NB4 (cell line): ENCODE measurements around the gene BCL2L12.

ENCODE experiments used
- DNase-seq: peaks from one replicate; pipeline ENCODE4 v3.0.0; 2010; ENCODE audit warnings: low read depth
- H3K4me3 ChIP-seq: one replicate; pipeline ENCODE4 v1.5.1; 2011; ENCODE audit warnings: mild to moderate bottlenecking, low read depth, low read length, moderate library complexity
- MYC ChIP-seq: IDR thresholded peaks from 2 replicates; pipeline ENCODE4 v1.6.1; 2011; ENCODE audit warnings: low read depth, low read length
- POLR2A ChIP-seq: IDR thresholded peaks from 2 replicates; pipeline ENCODE4 v1.6.1; 2011; ENCODE audit warnings: mild to moderate bottlenecking; ENCODE audit not compliant: insufficient read length; ENCODE audit errors: extremely low read depth
- TF ChIP-seq, protein P1 (sequence below): IDR thresholded peaks from 2 replicates; pipeline ENCODE4 v1.6.1; 2011; ENCODE audit warnings: low read depth, low read length
- TF ChIP-seq, protein P2 (sequence below): IDR thresholded peaks from one replicate; pipeline ENCODE4 v1.5.1; 2012; ENCODE audit warnings: low read depth, low read length

BCL2L12 gene

DNA sequence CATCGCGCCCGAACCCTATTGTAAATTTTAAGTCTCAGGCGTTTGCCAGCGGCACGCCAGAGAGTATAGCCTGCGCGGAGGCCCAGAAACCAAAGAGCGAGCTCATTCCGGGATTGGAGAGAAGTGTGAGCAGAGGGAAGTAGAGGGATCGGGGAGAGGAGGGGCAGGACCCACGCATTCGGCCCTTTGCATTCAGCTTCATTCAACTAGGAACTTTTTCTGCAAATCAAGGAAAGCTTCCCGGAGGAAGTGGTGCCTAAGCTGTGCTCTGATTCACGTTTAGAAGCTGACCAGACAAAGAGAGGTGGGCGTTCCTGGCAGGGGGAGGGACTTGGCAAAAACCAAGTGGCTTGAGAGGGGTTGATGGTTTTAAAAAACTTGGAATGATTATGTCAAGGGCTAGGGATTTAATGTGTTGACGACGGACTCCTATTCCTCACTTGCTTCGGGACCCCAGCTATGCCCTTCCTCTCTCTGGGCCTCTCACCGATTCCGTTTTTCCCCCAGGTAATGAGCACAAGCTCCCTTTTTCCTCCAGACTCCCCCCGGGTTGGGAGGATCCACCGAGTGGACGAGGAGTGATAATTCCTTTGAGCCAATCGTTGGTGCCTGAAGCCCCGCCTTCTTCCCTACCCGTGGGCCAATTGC, 10.5 kb downstream of the BCL2L12 start:
- peak overlapping the region; percentile 60 for H3K4me3 ChIP-seq
- peak; percentile 88 for DNase-seq
- TF ChIP-seq MYC, result peak; percentile 22; the same call in 1 of the 2 replicates
- TF ChIP-seq, protein P1, sequence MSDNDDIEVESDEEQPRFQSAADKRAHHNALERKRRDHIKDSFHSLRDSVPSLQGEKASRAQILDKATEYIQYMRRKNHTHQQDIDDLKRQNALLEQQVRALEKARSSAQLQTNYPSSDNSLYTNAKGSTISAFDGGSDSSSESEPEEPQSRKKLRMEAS, result no peak

DNA sequence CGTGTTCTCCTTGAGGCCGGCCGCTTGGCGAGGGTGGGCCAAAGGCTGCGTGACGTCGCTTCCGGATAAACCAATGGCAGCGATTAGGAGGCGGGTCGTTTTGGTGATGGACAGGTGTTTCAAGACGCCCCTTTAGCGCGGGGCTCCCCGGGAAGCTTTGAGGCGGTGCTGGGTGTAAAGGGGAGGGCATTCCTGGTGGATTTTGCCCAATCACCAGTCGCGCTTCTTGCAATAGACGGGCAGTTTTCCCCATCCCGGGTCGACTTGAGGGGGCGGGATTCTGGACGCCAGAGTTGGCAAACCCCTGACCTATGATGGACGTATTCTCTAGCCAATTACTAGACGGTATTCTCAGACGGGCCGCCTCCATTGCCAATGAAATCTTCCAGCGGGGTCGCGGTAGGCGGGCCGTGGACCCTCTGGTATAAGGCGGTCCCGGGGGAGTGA, 11.1 kb downstream of the BCL2L12 start:
- peak; percentile 100 for DNase-seq
- TF ChIP-seq, protein P2, sequence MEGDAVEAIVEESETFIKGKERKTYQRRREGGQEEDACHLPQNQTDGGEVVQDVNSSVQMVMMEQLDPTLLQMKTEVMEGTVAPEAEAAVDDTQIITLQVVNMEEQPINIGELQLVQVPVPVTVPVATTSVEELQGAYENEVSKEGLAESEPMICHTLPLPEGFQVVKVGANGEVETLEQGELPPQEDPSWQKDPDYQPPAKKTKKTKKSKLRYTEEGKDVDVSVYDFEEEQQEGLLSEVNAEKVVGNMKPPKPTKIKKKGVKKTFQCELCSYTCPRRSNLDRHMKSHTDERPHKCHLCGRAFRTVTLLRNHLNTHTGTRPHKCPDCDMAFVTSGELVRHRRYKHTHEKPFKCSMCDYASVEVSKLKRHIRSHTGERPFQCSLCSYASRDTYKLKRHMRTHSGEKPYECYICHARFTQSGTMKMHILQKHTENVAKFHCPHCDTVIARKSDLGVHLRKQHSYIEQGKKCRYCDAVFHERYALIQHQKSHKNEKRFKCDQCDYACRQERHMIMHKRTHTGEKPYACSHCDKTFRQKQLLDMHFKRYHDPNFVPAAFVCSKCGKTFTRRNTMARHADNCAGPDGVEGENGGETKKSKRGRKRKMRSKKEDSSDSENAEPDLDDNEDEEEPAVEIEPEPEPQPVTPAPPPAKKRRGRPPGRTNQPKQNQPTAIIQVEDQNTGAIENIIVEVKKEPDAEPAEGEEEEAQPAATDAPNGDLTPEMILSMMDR, result no peak
- no peak for TF ChIP-seq POLR2A
- no peak for TF ChIP-seq MYC
- TF ChIP-seq, protein P1, result no peak
- H3K4me3 ChIP-seq, result peak overlapping the region; percentile 92

DNA sequence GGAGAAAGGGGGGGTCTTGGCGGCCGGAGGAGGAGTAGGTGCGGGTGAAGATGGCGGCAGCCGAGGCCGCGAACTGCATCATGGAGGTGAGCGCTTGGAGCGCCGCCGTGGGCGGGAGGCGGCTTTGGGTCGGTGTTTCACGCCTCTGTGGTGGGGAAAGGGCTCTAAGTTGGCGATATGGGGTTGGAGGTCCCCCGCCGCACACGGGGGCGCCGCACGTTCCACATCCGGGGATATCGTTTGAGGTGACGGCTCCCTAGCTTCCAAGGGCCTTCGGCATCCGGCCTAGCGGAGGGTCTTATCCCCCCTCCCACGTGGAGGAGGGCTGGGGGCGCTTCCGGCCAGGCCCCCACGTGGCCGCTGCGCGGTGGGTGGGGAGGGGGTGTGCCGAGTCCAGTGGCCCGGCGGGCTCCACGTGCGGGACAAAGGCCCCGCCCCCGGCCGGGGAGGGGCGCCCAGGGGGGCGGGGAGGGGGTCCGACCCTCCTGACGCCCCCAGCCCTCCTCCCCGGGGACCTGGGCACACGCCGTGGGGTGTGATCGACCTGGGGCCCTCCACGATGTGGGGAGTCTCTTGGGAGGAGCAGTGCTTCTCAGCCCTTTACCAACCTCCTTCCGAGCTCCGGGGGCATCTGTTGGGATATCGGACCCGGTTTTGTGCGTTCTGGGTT, 11.6 kb downstream of the BCL2L12 start, which contains the start of gene PRMT1:
TSS of gene PRMT1 (plus strand) at position 41 of the 670 bp plus-strand sequence. CDS start at position 51, 10 bp downstream.
- TF ChIP-seq, protein P2, result no peak
- TF ChIP-seq POLR2A (peak; percentile 78), MYC (peak; percentile 78; the same call in 1 of the 2 replicates)
- TF ChIP-seq, protein P1, result peak; percentile 90
- DNase-seq, result peak; percentile 73
- peak within 1 kb of the TSS; percentile 92 for H3K4me3 ChIP-seq

DNA sequence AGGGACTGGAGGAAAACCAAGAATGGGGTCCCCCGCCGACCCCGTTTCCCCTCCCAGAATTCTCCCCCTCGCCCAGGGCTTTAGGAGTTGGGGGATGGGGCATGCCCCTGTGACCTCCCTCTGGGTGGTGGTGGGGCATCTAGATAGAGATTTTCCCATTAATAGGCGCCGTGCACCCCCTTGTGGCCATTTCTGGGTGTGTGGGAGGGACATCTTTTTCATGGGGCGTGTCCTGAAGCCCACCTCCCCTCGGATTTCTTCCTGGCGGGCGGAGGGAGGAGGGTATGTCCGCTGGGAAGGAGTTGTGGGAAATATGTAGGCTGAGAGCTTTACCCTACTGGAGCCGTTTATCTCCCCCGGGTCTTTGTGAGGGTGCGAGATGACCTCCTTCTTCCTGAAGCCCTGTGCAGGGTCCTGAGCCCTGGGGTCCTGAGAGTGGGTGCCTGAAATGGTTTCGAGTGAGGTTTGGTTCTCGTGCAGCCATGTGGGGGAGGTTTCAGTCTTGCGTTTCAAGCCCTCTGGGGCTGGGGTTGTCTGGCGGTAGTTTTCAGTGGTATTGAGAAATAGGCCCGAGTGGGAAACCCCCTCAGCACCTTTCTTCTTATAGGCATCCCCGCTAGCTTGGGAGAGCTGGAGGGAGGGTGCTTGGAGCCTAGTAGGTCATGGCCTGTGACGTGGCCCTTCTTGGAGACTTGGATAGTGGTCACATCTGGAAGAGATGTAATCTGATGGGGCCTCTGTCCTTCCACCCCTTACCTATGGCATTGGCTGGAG, 12.4 kb downstream of the BCL2L12 start:
- peak; percentile 84 for DNase-seq
- peak overlapping the region; percentile 92 for H3K4me3 ChIP-seq
- TF ChIP-seq, protein P2, result peak; percentile 55
- peak; percentile 15; the same call in 1 of the 2 replicates for TF ChIP-seq MYC
- TF ChIP-seq, protein P1, result peak; percentile 45; the same call in 1 of the 2 replicates
- peak; percentile 10 for TF ChIP-seq POLR2A

DNA sequence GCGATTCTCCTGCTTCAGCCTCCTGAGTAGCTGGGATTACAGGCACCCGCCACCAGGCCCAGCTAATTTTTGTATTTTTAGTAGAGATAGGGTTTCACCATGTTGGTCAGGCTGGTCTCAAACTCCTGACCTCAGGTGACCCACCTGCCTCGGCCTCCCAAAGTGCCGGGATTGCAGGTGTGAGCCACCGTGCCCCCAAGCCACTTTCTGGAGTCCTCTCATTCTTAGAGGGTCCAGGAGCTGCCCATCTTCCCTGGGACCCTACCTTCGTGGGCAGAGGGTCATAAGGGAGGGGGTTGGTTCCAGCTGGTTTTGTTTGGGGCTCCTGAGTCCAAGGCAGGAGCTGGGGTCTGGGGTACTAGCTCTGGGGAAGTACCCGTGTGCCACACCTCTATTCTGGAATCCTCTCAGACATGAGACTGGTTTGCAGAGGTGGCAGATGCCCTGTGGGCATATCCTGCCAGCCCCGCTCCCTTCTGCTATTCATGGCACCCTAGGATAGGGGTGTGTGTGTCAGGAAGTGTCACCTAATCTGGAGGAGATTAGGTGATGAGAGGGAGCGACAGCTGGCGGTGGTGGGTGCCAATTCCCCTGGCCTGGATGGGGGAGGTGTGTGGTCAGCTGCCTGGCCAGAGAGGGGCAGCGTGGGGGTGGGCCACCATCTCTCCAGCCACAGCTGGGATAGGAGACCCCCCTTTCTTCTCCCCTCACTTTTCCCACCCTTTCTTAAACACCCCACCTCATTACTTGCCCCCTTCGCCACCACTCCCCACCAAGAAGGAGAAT, 13.4 kb downstream of the BCL2L12 start:
- DNase-seq, result no peak
- H3K4me3 ChIP-seq, result peak overlapping the region; percentile 11
- TF ChIP-seq POLR2A, result no peak
- TF ChIP-seq, protein P1, result no peak
- TF ChIP-seq, protein P2, result no peak
- TF ChIP-seq MYC, result no peak
